K562 (cell line): ENCODE data around the gene HGD. TPM values are rescaled to one million over a fixed set of nuclear protein-coding genes. Genes with fewer than 3 reads are reported as not detected.

ENCODE experiments used
- ATAC-seq: fragments of 200-7000 bp; cut with Tn5 transposase; 3 replicates; pipeline ENCODE4 v1.9.1; 2020; ENCODE audit warnings: moderate library complexity
- BruUV-seq: library from RNA; stranded (reverse); fragments of 400-500 nt; replicated peaks from 2 replicates; lab custom pipeline; 2021; lab: Mats Ljungman, UMichigan
- CTCF ChIA-PET: fragments of 300-600 bp; formaldehyde crosslinking; extraction: SDS; loops from one replicate; lab custom pipeline; 2021; ENCODE audit warnings: low intra/inter-chr PET ratio; lab: Yijun Ruan, JAX
- POLR2A ChIA-PET: fragments of 300-600, 350-650 bp; sonication (Branson Sonifier 250); formaldehyde crosslinking; extraction: SDS; loops from one replicate; lab custom pipeline; 2021; ENCODE audit warnings: antibody characterized with exemption, inconsistent platforms; lab: Yijun Ruan, JAX
- DNase-seq, 4 experiments: peaks; one replicate each; pipeline versions ENCODE4 v3.0.0 to v3.0.0-alpha.2; 2011 to 2018; ENCODE audit warnings: low spot score in 3 of 4, mixed read lengths in 3 of 4; ENCODE audit errors: extremely low read depth in 1 of 4
- FAIRE-seq: peaks from 2 replicates; lab custom pipeline; 2011; peaks lifted over from hg19 to GRCh38; lab: Jason Lieb, UNC
- H2AFZ ChIP-seq: 2 replicates; pipeline ENCODE4 v1.6.0; 2011; ENCODE audit warnings: low read depth, low read length, control low read depth, inconsistent platforms
- H3K27ac ChIP-seq: fragments of 200-600 bp; 3 replicates; pipeline ENCODE4 v1.8.0; 2011; ENCODE audit warnings: low read depth, mild to moderate bottlenecking, control low read depth, inconsistent platforms, low read length, moderate library complexity, mixed read lengths; ENCODE audit errors: extremely low read depth
- H3K27me3 ChIP-seq, 2 experiments: fragments of 300-600 bp in 1 of 2; 2 replicates in 1 of 2; 3 replicates in 1 of 2; pipeline versions ENCODE4 v1.6.0 to v1.8.0; 2011; ENCODE audit warnings: inconsistent platforms in 2 of 2, low read length in 2 of 2, mild to moderate bottlenecking in 1 of 2, mixed read lengths in 1 of 2, moderate library complexity in 1 of 2; ENCODE audit not compliant: control insufficient read depth in 2 of 2, insufficient read depth in 2 of 2
- H3K36me3 ChIP-seq: fragments of 300-600 bp; 3 replicates; pipeline ENCODE4 v1.8.0; 2011; ENCODE audit warnings: mild to moderate bottlenecking, low read length, inconsistent platforms; ENCODE audit not compliant: control insufficient read depth, insufficient read depth
- H3K4me1 ChIP-seq, 2 experiments: fragments of 200-600 bp in 1 of 2; replicated peaks in 1 of 2; 2 replicates in 1 of 2; 3 replicates in 1 of 2; pipeline versions ENCODE4 v1.5.1 to v1.8.0; 2011; ENCODE audit warnings: inconsistent platforms in 2 of 2, low read length in 2 of 2, mild to moderate bottlenecking in 1 of 2, mixed read lengths in 1 of 2, moderate library complexity in 1 of 2; ENCODE audit not compliant: control insufficient read depth in 2 of 2, insufficient read depth in 2 of 2
- H3K4me2 ChIP-seq: 2 replicates; pipeline ENCODE4 v1.6.1; 2011; ENCODE audit warnings: low read length, control low read depth, inconsistent platforms, mixed read lengths; ENCODE audit not compliant: insufficient read depth
- H3K4me3 ChIP-seq: fragments of 200-600 bp; sonication (generic), shearing (Covaris generic); 2 replicates; pipeline ENCODE4 v1.5.1; 2016; ENCODE audit warnings: control low read depth, inconsistent platforms
- H3K79me2 ChIP-seq: fragments of 200-600 bp; 3 replicates; pipeline ENCODE4 v1.8.0; 2011; ENCODE audit warnings: low read length, inconsistent platforms; ENCODE audit not compliant: control insufficient read depth, insufficient read depth
- H3K9ac ChIP-seq, 2 experiments: 2 replicates each; pipeline versions ENCODE4 v1.6.0 to v1.6.1; 2011; ENCODE audit warnings: low read depth in 2 of 2, low read length in 2 of 2, control low read depth in 1 of 2, inconsistent platforms in 1 of 2, mild to moderate bottlenecking in 1 of 2, mixed read lengths in 1 of 2; ENCODE audit not compliant: insufficient read depth in 1 of 2
- H3K9me1 ChIP-seq: one replicate; pipeline ENCODE4 v1.6.0; 2011; ENCODE audit warnings: inconsistent platforms, mild to moderate bottlenecking, low read length, moderate library complexity; ENCODE audit not compliant: control insufficient read depth, insufficient read depth
- H3K9me3 ChIP-seq: replicated peaks from 2 replicates; pipeline ENCODE4 v1.5.1; 2011; ENCODE audit warnings: low read depth, low read length, inconsistent platforms; ENCODE audit not compliant: control insufficient read depth, insufficient read depth
- H4K20me1 ChIP-seq: replicated peaks from 2 replicates; pipeline ENCODE4 v1.6.1; 2011; ENCODE audit warnings: low read length, inconsistent platforms, mixed read lengths; ENCODE audit not compliant: control insufficient read depth, insufficient read depth
- CHD7 ChIP-seq: fragments of 200-600 bp; sonication (generic); IDR thresholded peaks from one replicate; pipeline ENCODE4 v1.6.1; 2012; ENCODE audit warnings: mild to moderate bottlenecking, low read depth, low read length, inconsistent platforms
- ETV1 ChIP-seq: fragments of 450-650 bp; conservative IDR thresholded peaks from 2 replicates; pipeline ENCODE4 v1.6.1; 2016; ENCODE audit warnings: missing genetic modification characterization, control low read depth, low read depth, missing compliant biosample characterization
- JUND ChIP-seq, 2 experiments: IDR thresholded peaks; 2 replicates in 1 of 2; 3 replicates in 1 of 2; pipeline ENCODE4 v1.6.1; 2011; ENCODE audit warnings: borderline replicate concordance in 2 of 2, low read depth in 2 of 2, low read length in 2 of 2, improper control_type of control experiment in 1 of 2, missing biosample characterization in 1 of 2, missing genetic modification characterization in 1 of 2, missing genetic modification reagents in 1 of 2
- MBD2 ChIP-seq: sonication (generic); IDR thresholded peaks from 2 replicates; pipeline ENCODE4 v1.6.1; 2016; ENCODE audit warnings: low read depth, borderline replicate concordance
- MYBL2 ChIP-seq, 2 experiments: fragments of 450-650 bp in 1 of 2; sonication (generic) in 1 of 2; formaldehyde crosslinking in 1 of 2; IDR thresholded peaks; 2 replicates each; pipeline versions ENCODE4 v1.6.1 to v1.8.1; 2017 to 2022; ENCODE audit warnings: borderline replicate concordance in 1 of 2, inconsistent platforms in 1 of 2, low read depth in 1 of 2, mild to moderate bottlenecking in 1 of 2, missing genetic modification reagents in 1 of 2, moderate library complexity in 1 of 2
- UBTF ChIP-seq, 2 experiments: IDR thresholded peaks; 2 replicates each; pipeline ENCODE4 v1.6.1; 2012; ENCODE audit warnings: improper control_type of control experiment in 2 of 2, low read depth in 2 of 2, low read length in 2 of 2, borderline replicate concordance in 1 of 2
- WGBS: fragments of 100-300 bp; shearing (Covaris generic); methylation state at CpG from one replicate; pipeline ENCODE4 v1.1.6; 2016; ENCODE audit warnings: low coverage, mixed read lengths; ENCODE audit not compliant: insufficient coverage; ENCODE audit errors: missing lambda C conversion rate; 5-methylcytosine and 5-hydroxymethylcytosine counted together
- in situ Hi-C: fragments of 300-500 bp; cut with MboI; formaldehyde crosslinking; loops from 4 replicates; pipeline ENCODE4 v1.15.0; 2018; ENCODE audit warnings: inconsistent platforms, mixed read lengths
- intact Hi-C: fragments of 100-400 bp; cut with micrococcal nuclease; formaldehyde crosslinking; loops from 2 replicates; pipeline ENCODE4 v1.14.2; 2022
- polyA plus RNA-seq, 8 experiments: library from polyadenylated mRNA; depleted of rRNA in 4 of 8; stranded (reverse) in 5 of 8; unstranded in 3 of 8; fragments of >200 nt; fragmentation: Nextera tagmentation in 2 of 8; fragmentation: Illumina TruSeq in 1 of 8; extraction: Ambion mirVana in 2 of 8; extraction: Trizol in 1 of 8; gene quantifications; 2 replicates each; pipeline versions ENCODE4 v1.2.1 to v1.2.3, GENCODE V29; 2011 to 2014; ENCODE audit warnings: inconsistent platforms in 1 of 8, missing spikeins in 1 of 8
- total RNA-seq, 7 experiments: library from RNA; depleted of rRNA in 6 of 7; stranded (reverse); fragments of >200 nt in 6 of 7; fragmentation: Illumina TruSeq in 2 of 7; extraction: Trizol in 2 of 7; gene quantifications; 2 replicates each; pipeline versions ENCODE4 v1.2.1 to v1.2.3, GENCODE V29; 2011 to 2021; ENCODE audit warnings: low replicate concordance in 1 of 7

The HGD gene
- total and polyA plus RNA-seq, 9 of the 15 experiments (the other 6 are each of a cell fraction or from before 2014, with no cell fraction given), result 0.08 to 0.25 (median 0.17) TPM; not detected in 4

- H4K20me1 ChIP-seq, result no peaks in the 10 kb centered on the region
- no peak overlapping the region for H3K4me2 ChIP-seq
- no peak for DNase-seq
- ATAC-seq, result no peak
- H3K27ac ChIP-seq, result no peak overlapping the region
- intact Hi-C loops (loop anchor here (10.0 kb wide), 1 partner anchor 290 kb away; the partner anchor contains the start of gene STXBP5L), in situ Hi-C loops (no loop called here)
- H3K4me3 ChIP-seq, result no peak overlapping the region
- H3K9ac ChIP-seq, result no peak overlapping the region
- no peaks in the 10 kb centered on the region for H3K36me3 ChIP-seq
- H2AFZ ChIP-seq, result no peak overlapping the region
- H3K4me1 ChIP-seq, result no peaks in the 10 kb centered on the region; a peak in 1 of 5 replicates
- CTCF ChIA-PET, result no interaction called here
- POLR2A ChIA-PET, result no interaction called here
- WGBS, result 56% methylated on average over 7 of the region's 8 CpGs
- no peaks in the 10 kb centered on the region for H3K27me3 ChIP-seq
- no peaks in the 10 kb centered on the region for H3K79me2 ChIP-seq
- no peak for FAIRE-seq
- no peaks in the 10 kb centered on the region for H3K9me3 ChIP-seq
- no TSS peak for BruUV-seq
- H3K9me1 ChIP-seq, result no peaks in the 10 kb centered on the region
- no peak for TF ChIP-seq CHD7
- TF ChIP-seq MYBL2 (IDR thresholded peaks at IDR 0.05; ENCODE audit: low read depth), result no peak
- TF ChIP-seq MYBL2 (CRISPR knock-in tag; IDR thresholded peaks at IDR 0.05; ENCODE audit: borderline replicate concordance), result no peak
- TF ChIP-seq MBD2, result no peak
- no peak for TF ChIP-seq JUND (IDR thresholded peaks at IDR 0.05; ENCODE audit: borderline replicate concordance, low read depth, low read length)
- no peak for TF ChIP-seq JUND (tag; IDR thresholded peaks at IDR 0.05; ENCODE audit: borderline replicate concordance, low read depth, low read length)
- TF ChIP-seq UBTF (IDR thresholded peaks at IDR 0.05; ENCODE audit: borderline replicate concordance in 1 of 2, low read depth in 2 of 2, low read length in 2 of 2), result no peak
- TF ChIP-seq ETV1 (tag), result no peak
Measured at GRCh38 chr3:120614765-120615164, 67.3 kb downstream of the HGD start.
